Stimulated activated CD8-positive, alpha-beta memory T cell treated with anti-CD3 and anti-CD28 coated beads, Interleukin-12 subunit alpha, Interleukin-12 subunit beta, amount 100 ng/mL, for 4 hours (primary cell): ENCODE data around the gene PANX2.
"Not testable (repeated sequence)": the region's sequence is repeated elsewhere in the genome, so short reads cannot be mapped to it uniquely, and the experiment has no call there.

ENCODE experiments used
- DNase-seq: peaks from one replicate; pipeline ENCODE4 v3.0.0-alpha.2; 2020; ENCODE audit warnings: low read depth

PANX2 gene, protein sequence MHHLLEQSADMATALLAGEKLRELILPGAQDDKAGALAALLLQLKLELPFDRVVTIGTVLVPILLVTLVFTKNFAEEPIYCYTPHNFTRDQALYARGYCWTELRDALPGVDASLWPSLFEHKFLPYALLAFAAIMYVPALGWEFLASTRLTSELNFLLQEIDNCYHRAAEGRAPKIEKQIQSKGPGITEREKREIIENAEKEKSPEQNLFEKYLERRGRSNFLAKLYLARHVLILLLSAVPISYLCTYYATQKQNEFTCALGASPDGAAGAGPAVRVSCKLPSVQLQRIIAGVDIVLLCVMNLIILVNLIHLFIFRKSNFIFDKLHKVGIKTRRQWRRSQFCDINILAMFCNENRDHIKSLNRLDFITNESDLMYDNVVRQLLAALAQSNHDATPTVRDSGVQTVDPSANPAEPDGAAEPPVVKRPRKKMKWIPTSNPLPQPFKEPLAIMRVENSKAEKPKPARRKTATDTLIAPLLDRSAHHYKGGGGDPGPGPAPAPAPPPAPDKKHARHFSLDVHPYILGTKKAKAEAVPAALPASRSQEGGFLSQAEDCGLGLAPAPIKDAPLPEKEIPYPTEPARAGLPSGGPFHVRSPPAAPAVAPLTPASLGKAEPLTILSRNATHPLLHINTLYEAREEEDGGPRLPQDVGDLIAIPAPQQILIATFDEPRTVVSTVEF

DNA sequence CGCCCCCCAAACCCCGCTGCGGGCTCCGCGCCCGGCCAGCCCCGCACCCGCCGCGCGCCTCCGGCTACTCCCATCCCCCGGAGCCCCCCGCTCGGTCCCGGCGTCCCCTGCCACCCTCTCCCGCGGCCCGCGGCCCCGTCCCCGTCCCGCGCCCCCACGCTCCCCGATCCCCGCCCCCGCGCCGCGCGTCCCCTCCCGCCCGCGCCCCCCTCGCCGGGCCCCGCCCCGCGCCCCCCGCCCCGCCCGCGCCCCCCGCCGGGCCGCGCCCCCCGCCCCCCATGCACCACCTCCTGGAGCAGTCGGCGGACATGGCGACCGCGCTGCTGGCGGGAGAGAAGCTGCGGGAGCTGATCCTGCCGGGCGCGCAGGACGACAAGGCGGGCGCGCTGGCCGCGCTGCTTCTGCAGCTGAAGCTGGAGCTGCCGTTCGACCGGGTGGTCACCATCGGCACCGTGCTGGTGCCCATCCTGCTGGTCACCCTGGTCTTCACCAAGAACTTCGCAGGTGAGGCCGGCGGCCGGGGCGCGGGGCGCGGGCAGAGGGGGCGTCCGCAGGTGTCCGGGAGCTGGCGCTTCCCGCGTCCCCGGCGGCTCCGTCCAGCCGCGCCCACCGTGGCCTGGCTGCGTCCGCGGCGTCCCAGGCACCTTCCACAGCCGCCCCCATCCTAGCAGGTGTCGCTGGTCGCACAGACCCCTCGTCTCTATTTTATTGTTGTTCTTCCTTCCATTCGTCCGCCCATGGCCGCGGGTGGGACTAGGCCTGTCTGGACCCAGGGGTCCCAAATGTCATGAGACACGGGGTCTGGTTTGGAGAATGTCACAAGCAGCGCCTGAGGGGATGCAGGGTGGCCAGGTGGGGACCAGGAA lies at the start of gene PANX2:
Gene PANX2, plus strand, starts transcription at position 279 of the 866 bp plus-strand sequence. Its CDS starts 0 bp downstream, at position 279.
- no peak for DNase-seq

DNA sequence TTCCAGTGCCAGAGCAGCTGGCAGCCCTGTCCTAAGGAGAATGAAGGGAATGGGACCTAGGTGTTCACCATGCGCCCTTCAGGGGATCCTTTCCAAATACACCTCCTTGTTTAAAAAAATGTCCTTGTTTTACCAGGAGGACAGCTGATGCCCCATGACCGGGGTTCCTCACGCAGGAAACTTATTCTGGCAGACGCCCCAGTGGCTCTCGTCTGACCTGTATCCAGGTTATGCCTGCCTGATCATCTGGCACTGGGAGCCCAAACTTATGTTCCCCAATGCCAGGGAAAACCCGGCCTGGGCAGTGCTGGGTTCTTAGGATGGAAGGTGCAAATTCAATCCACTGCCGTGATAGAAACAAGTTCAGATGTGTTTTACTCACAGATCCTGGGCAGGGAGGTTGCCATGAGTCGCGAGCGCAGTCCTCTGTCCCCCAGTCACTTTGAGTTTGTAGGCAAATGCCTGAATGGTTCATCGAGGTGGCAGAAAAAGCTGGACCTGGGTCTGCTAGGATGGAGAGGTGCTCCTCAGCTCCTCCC lies 49.3 kb upstream of the PANX2 start:
- no peak for DNase-seq

DNA sequence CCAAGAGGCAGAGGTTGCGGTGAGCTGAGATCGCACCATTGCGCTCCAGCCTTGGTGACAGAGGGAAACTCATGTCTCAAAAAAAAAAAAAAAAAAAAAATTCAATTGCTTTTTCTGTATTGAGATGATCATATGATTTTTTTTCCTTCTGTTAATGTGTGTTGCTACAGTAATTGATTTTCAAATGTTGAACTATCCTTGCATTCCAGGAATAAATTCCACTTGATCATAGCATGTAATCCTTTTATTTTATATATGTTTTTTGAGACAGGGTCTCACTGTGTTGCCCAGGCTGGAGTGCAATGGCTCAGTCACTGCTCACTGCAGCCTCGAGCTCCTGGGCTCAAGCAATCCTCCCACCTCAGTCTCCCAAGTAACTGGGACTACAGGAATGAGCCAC lies 47.4 kb upstream of the PANX2 start:
- no peak for DNase-seq

DNA sequence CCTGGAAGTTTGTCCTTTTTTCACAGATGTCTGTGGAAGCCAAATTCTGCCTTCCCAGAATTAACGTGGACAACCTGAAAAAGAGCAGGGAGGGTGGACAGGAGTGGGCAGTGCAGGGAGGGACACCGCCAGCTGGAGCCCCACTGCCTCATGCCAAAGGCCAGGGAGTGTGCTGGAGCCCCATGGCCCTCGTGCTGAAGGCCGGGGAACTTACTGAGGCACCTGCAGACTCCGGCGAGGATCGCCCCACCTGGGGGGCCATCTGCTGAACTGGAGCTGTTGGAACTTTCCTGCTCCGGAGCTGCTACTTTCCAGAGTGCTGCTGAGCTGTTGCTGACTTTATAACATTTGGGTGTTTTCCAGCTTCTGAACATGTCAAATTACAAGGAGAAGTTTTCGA lies 45.5 kb upstream of the PANX2 start:
- DNase-seq, result no peak

DNA sequence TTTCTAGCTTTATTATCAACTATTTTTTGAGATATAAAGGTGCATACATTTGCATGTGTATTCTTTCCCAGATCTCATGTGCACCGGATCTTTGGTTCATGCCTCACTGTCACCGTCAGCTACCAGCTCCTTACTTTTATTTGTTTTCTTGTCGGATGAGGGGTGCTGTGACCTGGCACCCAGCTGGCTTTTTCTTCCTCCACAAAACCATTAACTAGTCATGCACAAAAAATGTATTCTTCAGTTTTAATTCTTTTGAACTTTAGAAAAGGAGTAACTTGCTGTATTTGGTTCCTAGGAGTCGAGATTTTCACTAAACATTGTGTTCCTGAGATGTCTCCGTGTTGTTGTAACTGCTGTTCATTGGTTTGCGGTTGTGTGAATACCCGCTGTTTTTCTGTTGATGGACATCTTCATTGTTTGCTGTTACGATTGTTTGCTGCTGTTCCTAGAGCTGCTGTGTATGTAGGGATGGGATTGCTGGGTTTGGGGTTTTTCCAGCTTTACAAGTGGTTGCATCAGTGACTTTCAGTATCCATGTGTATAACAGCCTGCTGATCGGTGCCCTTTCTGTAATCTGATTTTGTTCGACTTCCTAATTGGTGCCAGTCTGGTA lies 41.3 kb upstream of the PANX2 start:
- DNase-seq, result no peak

- no peak for DNase-seq
Observed at GRCh38 chr22:50131894-50132293, 38.6 kb upstream of the PANX2 start.

DNA sequence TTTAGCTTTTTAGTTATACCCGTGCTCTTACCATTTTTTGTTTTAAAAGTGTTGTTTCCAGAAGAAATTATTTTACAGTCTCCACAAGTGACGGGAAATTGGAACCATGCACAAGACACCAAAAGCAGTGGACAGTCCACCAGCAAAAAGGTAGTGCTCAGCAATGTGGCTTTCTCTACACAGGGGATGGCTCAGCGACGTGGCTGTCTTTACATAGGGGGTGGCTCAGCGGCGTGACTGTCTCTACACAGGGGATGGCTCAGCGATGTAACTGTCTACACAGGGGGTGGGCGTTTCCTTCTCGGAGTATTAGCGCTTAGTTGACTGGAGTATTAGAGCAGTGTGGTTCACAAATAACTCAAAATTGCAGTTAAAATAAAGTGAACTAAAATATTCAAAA lies 36.0 kb upstream of the PANX2 start:
- DNase-seq, result no peak

- DNase-seq, result no peak
Observed at GRCh38 chr22:50136581-50137015, 33.9 kb upstream of the PANX2 start.

GRCh38 chr22:50137277-50137676 lies 33.3 kb upstream of the PANX2 start:
- DNase-seq, result not testable (repeated sequence)

DNA sequence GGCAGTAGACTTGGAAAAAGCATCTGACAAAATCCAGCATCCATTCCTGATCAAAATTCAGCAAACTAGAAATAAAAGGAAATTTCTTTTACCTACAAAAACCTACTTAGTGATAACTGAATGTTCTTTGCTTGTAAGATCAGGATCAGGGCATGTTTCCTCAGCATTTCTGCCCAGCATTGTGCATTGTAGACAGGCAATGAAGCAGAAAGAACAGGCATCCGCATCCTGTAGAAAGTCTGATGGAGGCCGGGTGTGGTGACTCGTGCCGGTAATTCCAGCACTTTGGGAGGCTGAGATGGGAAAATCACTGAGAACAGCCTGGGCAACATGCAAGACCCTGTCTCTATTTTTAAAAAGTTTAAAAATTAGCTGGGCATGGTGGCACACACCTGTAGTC lies 32.5 kb upstream of the PANX2 start:
- no peak for DNase-seq

- no peak for DNase-seq
Observed at GRCh38 chr22:50138988-50139387, 31.5 kb upstream of the PANX2 start.

- DNase-seq, result no peak
Observed at GRCh38 chr22:50139843-50140415, 30.6 kb upstream of the PANX2 start.

DNA sequence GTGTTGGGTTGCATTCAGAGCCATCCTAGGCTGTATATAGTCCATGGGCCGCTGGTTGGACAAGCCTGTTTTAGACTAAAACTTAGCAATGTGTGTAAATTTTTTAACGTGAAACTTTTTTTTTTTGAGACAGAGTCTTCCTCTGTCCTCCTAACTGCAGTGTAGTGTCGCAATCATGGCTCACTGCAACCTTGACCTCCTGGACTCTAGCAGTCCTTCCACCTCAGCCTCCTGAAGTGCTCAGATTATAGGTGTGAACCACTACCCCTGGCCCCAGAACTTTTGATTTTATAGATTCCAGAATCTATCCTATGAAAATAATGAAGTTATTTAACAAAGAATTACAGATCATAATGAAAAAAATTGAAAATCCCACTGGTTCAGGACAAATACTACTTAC lies 29.9 kb upstream of the PANX2 start:
- no peak for DNase-seq

- DNase-seq, result no peak
Observed at GRCh38 chr22:50141462-50141861, 29.1 kb upstream of the PANX2 start.

DNA sequence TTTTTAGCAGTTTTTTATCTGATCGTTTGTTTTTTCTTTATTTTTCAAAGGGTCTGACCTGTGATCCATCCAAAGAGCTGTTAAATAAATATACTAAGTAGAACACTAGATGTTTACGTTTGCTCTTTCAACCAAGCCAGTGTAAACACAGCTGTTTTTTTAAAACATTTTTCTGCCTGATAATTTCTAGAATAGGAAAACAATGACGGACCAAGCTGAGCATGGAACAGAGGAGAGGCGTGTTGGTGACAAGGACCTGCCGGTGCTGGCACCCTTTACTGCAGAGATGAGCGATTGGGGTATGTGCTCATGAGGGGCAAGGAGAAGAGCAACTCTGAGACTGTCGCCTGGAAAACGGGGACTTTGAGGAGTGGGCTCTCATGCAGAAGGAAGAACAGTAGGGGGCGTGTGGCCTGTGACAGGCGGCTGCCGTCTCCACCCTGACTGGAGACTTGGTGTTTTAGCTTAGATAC lies 28.6 kb upstream of the PANX2 start:
- DNase-seq, result no peak

DNA sequence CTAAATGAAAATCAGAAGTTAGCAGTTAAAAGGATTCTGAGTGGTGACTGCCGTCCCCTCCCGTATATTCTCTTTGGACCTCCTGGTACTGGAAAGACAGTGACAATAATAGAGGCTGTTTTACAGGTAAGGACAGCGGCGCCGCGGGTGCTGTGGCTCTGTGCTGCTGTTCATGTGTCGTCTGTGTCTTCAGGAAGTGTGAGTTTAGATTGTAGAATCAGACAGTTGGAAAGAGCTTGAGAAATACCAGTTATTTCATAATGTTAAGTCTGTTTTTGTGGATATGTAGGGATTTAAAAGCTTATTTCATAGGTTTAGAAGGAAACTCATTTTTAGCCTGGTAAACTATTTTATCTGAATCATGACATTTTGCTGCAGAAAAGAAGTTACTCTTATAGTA lies 27.4 kb upstream of the PANX2 start:
- no peak for DNase-seq

GRCh38 chr22:50144005-50144614 lies 26.4 kb upstream of the PANX2 start:
- no peak for DNase-seq

GRCh38 chr22:50145721-50146438 lies 24.7 kb upstream of the PANX2 start:
- no peak for DNase-seq

DNA sequence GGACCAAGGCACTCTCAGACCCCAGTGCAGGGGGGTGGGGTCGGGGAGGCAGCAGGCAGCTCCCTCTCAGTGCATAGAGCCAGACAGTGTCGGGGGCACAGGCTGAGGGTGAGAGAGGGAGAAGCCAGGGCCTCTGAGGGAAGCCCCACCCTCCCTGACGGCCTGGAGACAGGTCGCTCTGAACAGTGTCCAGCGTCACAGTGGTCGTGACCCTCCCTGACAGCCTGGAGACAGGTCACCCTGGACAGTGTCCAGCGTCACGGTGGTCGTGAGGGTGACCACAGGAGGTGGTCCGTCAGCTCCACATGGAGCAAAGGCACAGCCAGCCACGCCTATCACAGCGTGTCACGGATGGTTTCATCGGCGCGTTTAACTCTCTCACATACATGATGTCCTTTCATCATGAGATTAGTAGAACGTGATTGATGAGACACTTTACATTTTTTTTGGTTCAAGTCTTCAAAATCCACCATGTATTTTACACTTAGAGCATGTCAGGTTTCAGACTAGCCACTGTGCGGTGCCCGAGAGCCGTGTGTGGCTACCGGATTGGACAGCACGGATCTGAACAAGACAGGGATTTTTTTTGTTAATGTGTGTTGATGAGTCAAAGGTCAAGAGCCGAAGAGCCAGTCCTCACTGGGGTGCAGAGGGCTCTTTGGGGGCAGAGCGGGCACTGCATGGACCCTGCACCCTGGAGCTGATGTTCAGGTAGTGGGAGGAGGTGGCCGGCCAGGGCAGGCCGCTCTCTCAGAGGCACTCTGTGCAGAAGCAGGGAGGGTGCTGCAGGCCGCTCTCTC lies 23.9 kb upstream of the PANX2 start:
- no peak for DNase-seq
